22Rv1 (cell line): ENCODE data around the gene DENND6A.

ENCODE experiments used
- H3K27ac ChIP-seq: fragments of 450-650 bp; 2 replicates; pipeline ENCODE4 v1.5.1; 2017
- CTCF ChIP-seq: fragments of 450-650 bp; IDR thresholded peaks from 2 replicates; pipeline ENCODE4 v1.5.1; 2017; ENCODE audit warnings: mild to moderate bottlenecking
- ZFX ChIP-seq: fragments of 450-650 bp; IDR thresholded peaks from 2 replicates; pipeline ENCODE4 v1.6.1; 2017; ENCODE audit warnings: antibody characterized with exemption, borderline replicate concordance

DENND6A gene

GRCh38 chr3:57596495-57597126 lies 96.3 kb downstream of the DENND6A start:
- TF ChIP-seq ZFX (no peak), CTCF (no peak)
- H3K27ac ChIP-seq, result peak overlapping the region; percentile 95

GRCh38 chr3:57594576-57594975 lies 98.3 kb downstream of the DENND6A start:
- TF ChIP-seq ZFX (no peak), CTCF (no peak)
- H3K27ac ChIP-seq, result no peak overlapping the region

- H3K27ac ChIP-seq, result no peak overlapping the region
- no peak for TF ChIP-seq CTCF
Measured at GRCh38 chr3:57594144-57594543, 98.7 kb downstream of the DENND6A start.

GRCh38 chr3:57592306-57592705 lies 100.6 kb downstream of the DENND6A start:
- H3K27ac ChIP-seq, result no peak overlapping the region
- TF ChIP-seq ZFX (no peak), CTCF (no peak)

- TF ChIP-seq ZFX, result no peak
- TF ChIP-seq CTCF, result no peak
Measured at GRCh38 chr3:57587905-57588304, 105.0 kb downstream of the DENND6A start.

GRCh38 chr3:57586778-57587177 lies 106.1 kb downstream of the DENND6A start:
- TF ChIP-seq CTCF, result no peak
- no peak for TF ChIP-seq ZFX
- H3K27ac ChIP-seq, result no peak overlapping the region

More at GRCh38 chr3:57587905-57588304, 105.0 kb downstream of the DENND6A start:
- no peak overlapping the region for H3K27ac ChIP-seq

- H3K27ac ChIP-seq, result peak overlapping the region; percentile 28
- TF ChIP-seq ZFX (no peak), CTCF (no peak)
Measured at GRCh38 chr3:57583544-57583943, 109.3 kb downstream of the DENND6A start.
